Caco-2 (cell line): ENCODE results near the gene ZC2HC1C. TPM values are rescaled to one million over a fixed set of nuclear protein-coding genes. Genes with fewer than 3 reads are reported as not detected.

Experiments
- BruUV-seq: library from RNA; stranded (reverse); fragments of 400-500 nt; replicated peaks from 2 replicates; lab custom pipeline; 2021; lab: Mats Ljungman, UMichigan
- CTCF ChIA-PET: fragments of 300-600 bp; sonication (Branson Sonifier 250); formaldehyde crosslinking; loops from one replicate; lab custom pipeline; 2022; ENCODE audit warnings: antibody characterized with exemption; lab: Charles Lee
- POLR2A ChIA-PET: fragments of 300-600 bp; sonication (Branson Sonifier 250); formaldehyde crosslinking; loops from one replicate; lab custom pipeline; 2022; ENCODE audit warnings: antibody characterized with exemption; lab: Charles Lee
- DNase-seq, 2 experiments: peaks; one replicate each; pipeline versions ENCODE4 v3.0.0 to v3.0.0-alpha.2; 2020 to 2022
- H3K27me3 ChIP-seq: replicated peaks from 2 replicates; pipeline ENCODE4 v1.6.0; 2011; ENCODE audit warnings: low read length; ENCODE audit not compliant: control insufficient read depth, insufficient read depth
- H3K36me3 ChIP-seq: 2 replicates; pipeline ENCODE4 v1.5.1; 2011; ENCODE audit warnings: low read length; ENCODE audit not compliant: control insufficient read depth, insufficient read depth
- H3K4me1 ChIP-seq: fragments of 250-450 bp; sonication (Bioruptor Pico); 2 replicates; pipeline ENCODE4 v1.5.1; 2020; ENCODE audit warnings: mild to moderate bottlenecking
- H3K4me3 ChIP-seq: 2 replicates; pipeline ENCODE4 v1.5.1; 2011; ENCODE audit warnings: low read depth, mild to moderate bottlenecking, control low read depth, low read length
- H3K9me3 ChIP-seq: fragments of 250-450 bp; sonication (Bioruptor Pico); 2 replicates; pipeline ENCODE4 v1.5.1; 2020; ENCODE audit warnings: mild to moderate bottlenecking, moderate library complexity
- H3K27ac Mint-ChIP-seq: one replicate; pipeline ENCODE4 v1.8.0; 2022; ENCODE audit warnings: mixed read lengths; ENCODE audit not compliant: unreplicated experiment
- H3K27me3 Mint-ChIP-seq: one replicate; pipeline ENCODE4 v1.8.0; 2022; ENCODE audit warnings: mixed read lengths; ENCODE audit not compliant: insufficient read depth, unreplicated experiment
- H3K36me3 Mint-ChIP-seq: one replicate; pipeline ENCODE4 v1.8.0; 2022; ENCODE audit warnings: mild to moderate bottlenecking, mixed read lengths; ENCODE audit not compliant: insufficient read depth, unreplicated experiment
- H3K4me1 Mint-ChIP-seq: one replicate; pipeline ENCODE4 v1.8.0; 2022; ENCODE audit warnings: low read depth, mixed read lengths; ENCODE audit not compliant: unreplicated experiment
- H3K4me3 Mint-ChIP-seq: one replicate; pipeline ENCODE4 v1.8.0; 2022; ENCODE audit warnings: mild to moderate bottlenecking, moderate library complexity, mixed read lengths; ENCODE audit not compliant: unreplicated experiment
- H3K9me3 Mint-ChIP-seq: one replicate; pipeline ENCODE4 v1.8.0; 2022; ENCODE audit warnings: mixed read lengths; ENCODE audit not compliant: unreplicated experiment
- CTCF ChIP-seq, 2 experiments: fragments of 200-600 bp in 1 of 2; IDR thresholded peaks; 1 replicate in 1 of 2; 2 replicates in 1 of 2; pipeline versions ENCODE4 v1.5.1 to v1.8.0; 2011 to 2022; ENCODE audit warnings: antibody characterized with exemption in 1 of 2, control low read depth in 1 of 2, inconsistent platforms in 1 of 2, low read depth in 1 of 2, low read length in 1 of 2, mild to moderate bottlenecking in 1 of 2, moderate library complexity in 1 of 2; ENCODE audit not compliant: insufficient read depth in 1 of 2, severe bottlenecking in 1 of 2, unreplicated experiment in 1 of 2
- intact Hi-C: fragments of 100-400 bp; cut with micrococcal nuclease; formaldehyde crosslinking; loops from one replicate; pipeline ENCODE4 v1.10.0; 2022; ENCODE audit not compliant: unreplicated experiment
- total RNA-seq: library from RNA; stranded (reverse); gene quantifications from 2 replicates; pipeline ENCODE4 v1.2.3, GENCODE V29; 2022

The ZC2HC1C gene
- total RNA-seq, 1 experiment from 2014 or later, result 2.5 TPM

GRCh38 chr14:75049136-75049535 lies 20.3 kb upstream of the ZC2HC1C start:
- POLR2A ChIA-PET, result interaction anchor here (0.6 kb wide), 1 partner anchor 272 kb away, joined by 4 read pairs; no protein-coding TSS in a partner anchor
- intact Hi-C loops, result no loop called here
- CTCF ChIA-PET, result no interaction called here
- H3K4me3 Mint-ChIP-seq, result no peak overlapping the region
- no TSS peak for BruUV-seq
- H3K4me1 Mint-ChIP-seq, result peaks cover 5% of the 10 kb centered on the region
- DNase-seq, result no peak
- no peaks in the 10 kb centered on the region for H3K36me3 ChIP-seq
- no peak for TF ChIP-seq CTCF (IDR thresholded peaks at IDR 0.05; ENCODE audit: insufficient read depth in 1 of 2, low read depth in 1 of 2, low read length in 1 of 2, severe bottlenecking in 1 of 2, unreplicated experiment in 1 of 2)
- no peak overlapping the region for H3K4me3 ChIP-seq
- no peak overlapping the region for H3K27ac Mint-ChIP-seq
- H3K9me3 Mint-ChIP-seq, result no peaks in the 10 kb centered on the region
- no peaks in the 10 kb centered on the region for H3K27me3 ChIP-seq
- H3K9me3 ChIP-seq, result no peaks in the 10 kb centered on the region
- H3K27me3 Mint-ChIP-seq, result no peaks in the 10 kb centered on the region
- H3K4me1 ChIP-seq, result peaks cover 10% of the 10 kb centered on the region
- H3K36me3 Mint-ChIP-seq, result peaks cover 28% of the 10 kb centered on the region

DNA sequence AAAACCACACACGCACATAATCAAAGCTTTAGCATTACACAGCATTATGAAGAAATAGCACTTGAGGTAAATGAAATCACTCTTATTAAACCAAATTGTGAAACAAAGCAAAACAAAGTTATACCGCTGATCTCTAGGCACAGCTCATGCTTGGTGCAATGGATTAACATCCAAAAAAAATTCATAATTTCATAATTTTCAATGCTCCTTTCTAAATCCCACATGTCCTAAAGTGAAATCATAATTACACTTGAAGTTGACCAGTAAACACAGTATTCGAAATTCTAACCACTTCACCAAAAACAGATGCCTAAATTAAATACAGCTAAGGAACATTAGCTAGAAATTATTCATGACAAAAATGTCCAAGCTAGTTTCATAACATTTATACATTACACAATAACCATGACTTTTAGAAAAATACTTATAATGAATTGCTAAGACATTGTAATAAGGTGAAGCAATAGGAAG lies 19.7 kb upstream of the ZC2HC1C start:
- DNase-seq, result no peak
- Histone ChIP-seq H3K27me3 (no peaks in the 10 kb centered on the region), H3K4me3 (no peak overlapping the region), H3K36me3 (no peaks in the 10 kb centered on the region), H3K9me3 (no peaks in the 10 kb centered on the region), H3K4me1 (peaks cover 10% of the 10 kb centered on the region)
- Mint-ChIP-seq H3K4me1 (peaks cover 5% of the 10 kb centered on the region), H3K27me3 (no peaks in the 10 kb centered on the region), H3K36me3 (peaks cover 28% of the 10 kb centered on the region), H3K4me3 (peak overlapping the region; percentile 85), H3K9me3 (no peaks in the 10 kb centered on the region), H3K27ac (no peak overlapping the region)
- CTCF ChIA-PET, result interaction anchor here (0.6 kb wide), 1 partner anchor 20 kb away, joined by 3 read pairs; the partner anchor contains the start of gene ZC2HC1C
- intact Hi-C loops, result loop anchor here (2.0 kb wide), 1 partner anchor 19 kb away; the partner anchor contains the start of gene ZC2HC1C
- TSS peak; percentile 19 for BruUV-seq
- POLR2A ChIA-PET, result no interaction called here
- no peak for TF ChIP-seq CTCF (IDR thresholded peaks at IDR 0.05; ENCODE audit: insufficient read depth in 1 of 2, low read depth in 1 of 2, low read length in 1 of 2, severe bottlenecking in 1 of 2, unreplicated experiment in 1 of 2)

DNA sequence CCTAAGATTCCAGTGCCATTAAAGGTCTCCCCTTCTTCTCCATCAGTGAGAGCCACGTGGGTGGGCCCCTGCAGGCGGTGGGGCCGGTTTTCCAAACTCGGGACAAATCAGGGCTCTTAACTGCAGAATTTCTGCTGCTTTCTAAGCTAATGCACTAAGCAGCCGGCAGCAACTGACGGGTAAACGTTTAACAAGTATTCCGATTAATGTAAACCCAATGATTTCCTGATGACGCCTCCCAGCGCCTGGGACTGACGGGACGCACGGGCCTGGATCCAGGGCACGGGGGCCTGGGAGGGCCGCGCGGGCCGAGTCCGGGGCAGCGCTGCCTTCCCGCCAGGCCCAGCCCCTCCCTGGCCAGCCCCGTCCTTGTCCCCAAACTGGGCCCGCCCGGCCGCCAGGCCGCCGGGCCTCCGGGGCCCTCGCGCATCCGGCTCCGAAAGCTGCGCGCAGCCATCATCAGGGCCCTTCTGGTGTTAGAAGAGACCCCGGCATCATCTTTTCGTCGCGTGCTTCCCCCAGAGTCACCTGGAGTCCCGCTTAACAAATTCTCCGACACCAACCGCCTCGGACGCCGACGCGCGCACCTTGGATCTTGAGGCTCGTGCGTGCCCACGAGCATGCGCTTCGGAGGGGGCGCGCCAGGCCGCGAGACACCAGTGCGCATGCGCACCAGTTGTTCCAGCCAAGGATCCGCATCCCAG lies 18.4 kb upstream of the ZC2HC1C start, which contains the start of gene MLH3:
TSS of gene MLH3 (minus strand) at position 616 of the 704 bp plus-strand sequence. CDS start 1,812 bp downstream, outside the sequence.
- BruUV-seq, result no TSS peak

More for the DNA sequence above, 18.4 kb upstream of the ZC2HC1C start, which contains the start of gene MLH3:
- H3K4me1 ChIP-seq, result peaks cover 10% of the 10 kb centered on the region
- Mint-ChIP-seq H3K27me3 (no peaks in the 10 kb centered on the region), H3K4me1 (peaks cover 5% of the 10 kb centered on the region), H3K4me3 (peak within 1 kb of the TSS; percentile 85), H3K9me3 (no peaks in the 10 kb centered on the region), H3K27ac (peak within 1 kb of the TSS; percentile 86), H3K36me3 (peaks cover 35% of the 10 kb centered on the region)
- H3K27me3 ChIP-seq, result no peaks in the 10 kb centered on the region
- intact Hi-C loops, result loop anchor here (1.0 to 2.0 kb wide), 2 partner anchors 18 to 49 kb away; partner anchors contain the start of genes EIF2B2 and ZC2HC1C
- H3K36me3 ChIP-seq, result no peaks in the 10 kb centered on the region
- ChIA-PET POLR2A (interaction anchor here (0.7 kb wide), 1 partner anchor 146 kb away, joined by 8 read pairs; no protein-coding TSS in a partner anchor), CTCF (interaction anchor here (0.6 kb wide), 1 partner anchor 28 kb away, joined by 3 read pairs; no protein-coding TSS in a partner anchor)
- TF ChIP-seq CTCF (IDR thresholded peaks at IDR 0.05; ENCODE audit: insufficient read depth in 1 of 2, low read depth in 1 of 2, low read length in 1 of 2, severe bottlenecking in 1 of 2, unreplicated experiment in 1 of 2), result no peak
- H3K9me3 ChIP-seq, result no peaks in the 10 kb centered on the region
- peak; percentile 88 to 90 for DNase-seq
- peak within 1 kb of the TSS; percentile 62 for H3K4me3 ChIP-seq
